ENCODE data around the gene CCDC141. TPM values are rescaled to one million over a fixed set of nuclear protein-coding genes. Genes with fewer than 3 reads are reported as not detected.

CCDC141 gene
- polyA plus RNA-seq, 1 donor from 2014 or later = 0.27 TPM

DNA sequence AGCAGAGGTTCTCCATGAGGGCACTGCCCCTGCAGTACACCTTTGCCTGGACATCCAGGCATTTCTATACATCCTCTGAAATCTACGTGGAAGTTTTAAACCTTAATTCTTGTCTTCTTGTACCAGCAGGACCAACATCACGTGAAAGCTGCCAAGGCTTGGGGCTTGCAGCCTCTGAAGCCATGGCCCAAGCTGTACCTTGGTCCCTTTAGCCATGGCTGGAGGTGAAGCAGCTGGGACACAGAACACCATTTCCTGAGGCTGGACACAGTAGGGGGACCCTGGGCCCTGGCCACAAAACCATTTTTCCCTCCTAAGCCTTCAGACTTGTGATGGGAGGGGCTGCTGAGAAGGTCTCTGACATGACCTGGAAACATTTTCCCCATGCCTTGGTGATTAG is 32.8 kb upstream of the CCDC141 start:
- TF ChIP-seq POLR2AphosphoS5 (IDR thresholded peaks at IDR 0.05) (no peak), TAF1 (IDR thresholded peaks at IDR 0.05; ENCODE audit: low read depth) (no peak), RAD21 (conservative IDR thresholded peaks at IDR 0.05) (no peak), EP300 (conservative IDR thresholded peaks at IDR 0.05; ENCODE audit: poor library complexity, severe bottlenecking) (no peak), SMC3 (conservative IDR thresholded peaks at IDR 0.05; ENCODE audit: poor library complexity) (no peak), EZH2 (IDR thresholded peaks at IDR 0.05; ENCODE audit: borderline replicate concordance, insufficient read depth, low read length, poor library complexity, severe bottlenecking) (no peak), MXI1 (conservative IDR thresholded peaks at IDR 0.05; ENCODE audit: poor library complexity, severe bottlenecking) (no peak)
- TF ChIP-seq, protein P1, sequence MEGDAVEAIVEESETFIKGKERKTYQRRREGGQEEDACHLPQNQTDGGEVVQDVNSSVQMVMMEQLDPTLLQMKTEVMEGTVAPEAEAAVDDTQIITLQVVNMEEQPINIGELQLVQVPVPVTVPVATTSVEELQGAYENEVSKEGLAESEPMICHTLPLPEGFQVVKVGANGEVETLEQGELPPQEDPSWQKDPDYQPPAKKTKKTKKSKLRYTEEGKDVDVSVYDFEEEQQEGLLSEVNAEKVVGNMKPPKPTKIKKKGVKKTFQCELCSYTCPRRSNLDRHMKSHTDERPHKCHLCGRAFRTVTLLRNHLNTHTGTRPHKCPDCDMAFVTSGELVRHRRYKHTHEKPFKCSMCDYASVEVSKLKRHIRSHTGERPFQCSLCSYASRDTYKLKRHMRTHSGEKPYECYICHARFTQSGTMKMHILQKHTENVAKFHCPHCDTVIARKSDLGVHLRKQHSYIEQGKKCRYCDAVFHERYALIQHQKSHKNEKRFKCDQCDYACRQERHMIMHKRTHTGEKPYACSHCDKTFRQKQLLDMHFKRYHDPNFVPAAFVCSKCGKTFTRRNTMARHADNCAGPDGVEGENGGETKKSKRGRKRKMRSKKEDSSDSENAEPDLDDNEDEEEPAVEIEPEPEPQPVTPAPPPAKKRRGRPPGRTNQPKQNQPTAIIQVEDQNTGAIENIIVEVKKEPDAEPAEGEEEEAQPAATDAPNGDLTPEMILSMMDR (IDR thresholded peaks at IDR 0.05; ENCODE audit: poor library complexity, severe bottlenecking) = no peak
- TF ChIP-seq, protein P2, sequence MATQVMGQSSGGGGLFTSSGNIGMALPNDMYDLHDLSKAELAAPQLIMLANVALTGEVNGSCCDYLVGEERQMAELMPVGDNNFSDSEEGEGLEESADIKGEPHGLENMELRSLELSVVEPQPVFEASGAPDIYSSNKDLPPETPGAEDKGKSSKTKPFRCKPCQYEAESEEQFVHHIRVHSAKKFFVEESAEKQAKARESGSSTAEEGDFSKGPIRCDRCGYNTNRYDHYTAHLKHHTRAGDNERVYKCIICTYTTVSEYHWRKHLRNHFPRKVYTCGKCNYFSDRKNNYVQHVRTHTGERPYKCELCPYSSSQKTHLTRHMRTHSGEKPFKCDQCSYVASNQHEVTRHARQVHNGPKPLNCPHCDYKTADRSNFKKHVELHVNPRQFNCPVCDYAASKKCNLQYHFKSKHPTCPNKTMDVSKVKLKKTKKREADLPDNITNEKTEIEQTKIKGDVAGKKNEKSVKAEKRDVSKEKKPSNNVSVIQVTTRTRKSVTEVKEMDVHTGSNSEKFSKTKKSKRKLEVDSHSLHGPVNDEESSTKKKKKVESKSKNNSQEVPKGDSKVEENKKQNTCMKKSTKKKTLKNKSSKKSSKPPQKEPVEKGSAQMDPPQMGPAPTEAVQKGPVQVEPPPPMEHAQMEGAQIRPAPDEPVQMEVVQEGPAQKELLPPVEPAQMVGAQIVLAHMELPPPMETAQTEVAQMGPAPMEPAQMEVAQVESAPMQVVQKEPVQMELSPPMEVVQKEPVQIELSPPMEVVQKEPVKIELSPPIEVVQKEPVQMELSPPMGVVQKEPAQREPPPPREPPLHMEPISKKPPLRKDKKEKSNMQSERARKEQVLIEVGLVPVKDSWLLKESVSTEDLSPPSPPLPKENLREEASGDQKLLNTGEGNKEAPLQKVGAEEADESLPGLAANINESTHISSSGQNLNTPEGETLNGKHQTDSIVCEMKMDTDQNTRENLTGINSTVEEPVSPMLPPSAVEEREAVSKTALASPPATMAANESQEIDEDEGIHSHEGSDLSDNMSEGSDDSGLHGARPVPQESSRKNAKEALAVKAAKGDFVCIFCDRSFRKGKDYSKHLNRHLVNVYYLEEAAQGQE (IDR thresholded peaks at IDR 0.05; ENCODE audit: borderline replicate concordance) = no peak
- H3K79me2 ChIP-seq (replicated peaks; ENCODE audit: insufficient read depth, low read length) = no peaks in the 10 kb centered on the region
- H3K4me2 ChIP-seq (ENCODE audit: low read length) = no peak overlapping the region
- H3K9me3 ChIP-seq (ENCODE audit: low read length) = no peaks in the 10 kb centered on the region
- no peaks in the 10 kb centered on the region for H3K27me3 ChIP-seq (ENCODE audit: insufficient read depth, low read depth, low read length)
- H2AFZ ChIP-seq (ENCODE audit: low read depth, low read length) = no peak overlapping the region
- no peak overlapping the region for H3K9ac ChIP-seq (ENCODE audit: low read length)
- no peak overlapping the region for H3K4me3 ChIP-seq (ENCODE audit: low read length)
- H3K9me2 ChIP-seq (ENCODE audit: insufficient read depth, low read length) = no peaks in the 10 kb centered on the region
- H3K36me3 ChIP-seq (ENCODE audit: insufficient read depth, low read length) = no peaks in the 10 kb centered on the region
- no peaks in the 10 kb centered on the region for H3F3A ChIP-seq (ENCODE audit: insufficient read depth, low read length, poor library complexity, severe bottlenecking)
- no peaks in the 10 kb centered on the region for H4K20me1 ChIP-seq (ENCODE audit: insufficient read depth)
- no peak overlapping the region for H3K27ac ChIP-seq (ENCODE audit: low read length)

DNA sequence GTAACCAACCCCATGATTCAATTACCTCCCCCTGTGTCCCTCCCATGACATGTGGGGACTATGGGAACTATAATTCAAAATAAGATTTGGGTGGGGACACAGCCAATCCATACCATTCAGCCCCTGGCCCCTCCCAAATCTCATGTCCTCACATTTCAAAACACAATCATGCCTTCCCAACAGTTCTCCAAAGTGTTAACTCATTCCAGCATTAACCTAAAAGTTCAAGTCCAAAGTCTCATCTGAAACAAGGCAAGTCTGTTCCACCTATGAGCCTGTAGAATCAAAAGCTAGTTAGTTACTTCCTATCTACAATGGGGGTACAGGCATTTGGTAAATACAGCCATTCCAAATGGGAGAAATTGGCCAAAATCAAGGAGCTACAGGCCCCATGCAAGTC is 32.0 kb upstream of the CCDC141 start:
- Histone ChIP-seq H3K79me2 (replicated peaks; ENCODE audit: insufficient read depth, low read length) (no peaks in the 10 kb centered on the region), H3F3A (ENCODE audit: insufficient read depth, low read length, poor library complexity, severe bottlenecking) (no peaks in the 10 kb centered on the region), H3K9me2 (ENCODE audit: insufficient read depth, low read length) (no peaks in the 10 kb centered on the region), H3K27me3 (ENCODE audit: insufficient read depth, low read depth, low read length) (no peaks in the 10 kb centered on the region), H4K20me1 (ENCODE audit: insufficient read depth) (no peaks in the 10 kb centered on the region), H3K36me3 (ENCODE audit: insufficient read depth, low read length) (no peaks in the 10 kb centered on the region), H3K4me3 (ENCODE audit: low read length) (no peak overlapping the region), H3K27ac (ENCODE audit: low read length) (no peak overlapping the region), H3K4me2 (ENCODE audit: low read length) (no peak overlapping the region), H2AFZ (ENCODE audit: low read depth, low read length) (no peak overlapping the region), H3K9me3 (ENCODE audit: low read length) (no peaks in the 10 kb centered on the region), H3K9ac (ENCODE audit: low read length) (no peak overlapping the region)
- TF ChIP-seq, protein P1 (IDR thresholded peaks at IDR 0.05; ENCODE audit: poor library complexity, severe bottlenecking) = no peak
- TF ChIP-seq RAD21 (conservative IDR thresholded peaks at IDR 0.05) (no peak), TAF1 (IDR thresholded peaks at IDR 0.05; ENCODE audit: low read depth) (no peak), POLR2AphosphoS5 (IDR thresholded peaks at IDR 0.05) (no peak), SMC3 (conservative IDR thresholded peaks at IDR 0.05; ENCODE audit: poor library complexity) (no peak), EP300 (conservative IDR thresholded peaks at IDR 0.05; ENCODE audit: poor library complexity, severe bottlenecking) (no peak), MXI1 (conservative IDR thresholded peaks at IDR 0.05; ENCODE audit: poor library complexity, severe bottlenecking) (no peak), EZH2 (IDR thresholded peaks at IDR 0.05; ENCODE audit: borderline replicate concordance, insufficient read depth, low read length, poor library complexity, severe bottlenecking) (no peak)
- TF ChIP-seq, protein P2 (IDR thresholded peaks at IDR 0.05; ENCODE audit: borderline replicate concordance) = no peak

All from neural cell (in vitro differentiated cells).